LHCN-M2 (cell line): Measurements from ENCODE around the gene SNAPC4. TPM values are rescaled to one million over a fixed set of nuclear protein-coding genes. Genes with fewer than 3 reads are reported as not detected.
A peak's percentile ranks its signal among the peaks of the same experiment; 100 is the strongest.

ENCODE experiments used
- DNase-seq: peaks from one replicate; pipeline ENCODE4 v3.0.0-alpha.2; 2012; ENCODE audit warnings: low read depth
- polyA plus RNA-seq: library from polyadenylated mRNA; unstranded; fragments of >200 nt; gene quantifications from one replicate; pipeline ENCODE4 v1.2.1, GENCODE V29; 2012; ENCODE audit warnings: missing spikeins
- total RNA-seq: library from RNA; depleted of rRNA; stranded (reverse); fragments of >200 nt; gene quantifications from 2 replicates; pipeline ENCODE4 v1.2.3, GENCODE V29; 2014; rRNA removed

SNAPC4 gene
- 9.2 and 9.4 TPM in 2 replicates for total RNA-seq
- polyA plus RNA-seq = 4.0 TPM

GRCh38 chr9:136400038-136400834 lies at the start of gene SNAPC4:
Gene SNAPC4, minus strand, starts transcription at chr9:136400170. Its CDS starts 1,742 bp downstream, at chr9:136398428.
- DNase-seq = peak; percentile 79

- no peak for DNase-seq
Observed at GRCh38 chr9:136448655-136449054, 48.7 kb upstream of the SNAPC4 start.

GRCh38 chr9:136447173-136447778 lies 47.3 kb upstream of the SNAPC4 start:
- DNase-seq = no peak

GRCh38 chr9:136445799-136446198 lies 45.8 kb upstream of the SNAPC4 start:
- DNase-seq = no peak

- DNase-seq = no peak
Observed at GRCh38 chr9:136444102-136444501, 44.1 kb upstream of the SNAPC4 start.

GRCh38 chr9:136443687-136444086 lies 43.7 kb upstream of the SNAPC4 start:
- DNase-seq = no peak

- no peak for DNase-seq
Observed at GRCh38 chr9:136443087-136443486, 43.1 kb upstream of the SNAPC4 start.

- no peak for DNase-seq
Observed at GRCh38 chr9:136442265-136442664, 42.3 kb upstream of the SNAPC4 start.

GRCh38 chr9:136441681-136442245 lies 41.8 kb upstream of the SNAPC4 start:
- no peak for DNase-seq

GRCh38 chr9:136441191-136441680 lies 41.3 kb upstream of the SNAPC4 start:
- DNase-seq = no peak

GRCh38 chr9:136439481-136440408 lies 39.8 kb upstream of the SNAPC4 start, which contains the start of gene INPP5E:
Gene INPP5E, minus strand, starts transcription at chr9:136439845. Its CDS starts 426 bp downstream, at chr9:136439419.
- peak; percentile 59 for DNase-seq

GRCh38 chr9:136438548-136439480 lies 38.8 kb upstream of the SNAPC4 start:
- DNase-seq = peak; percentile 32

GRCh38 chr9:136437839-136438547 lies 38.0 kb upstream of the SNAPC4 start:
- DNase-seq = no peak

GRCh38 chr9:136437430-136437829 lies 37.5 kb upstream of the SNAPC4 start:
- peak; percentile 18 for DNase-seq

GRCh38 chr9:136436055-136436634 lies 36.2 kb upstream of the SNAPC4 start:
- DNase-seq = no peak

GRCh38 chr9:136434580-136435169 lies 34.7 kb upstream of the SNAPC4 start:
- no peak for DNase-seq

- no peak for DNase-seq
Observed at GRCh38 chr9:136433849-136434579, 34.0 kb upstream of the SNAPC4 start.
